D721Med (cell line): ENCODE data around the gene PC.

Experiments
- DNase-seq: peaks from one replicate; pipeline ENCODE4 v3.0.0; 2011; ENCODE audit warnings: low spot score; ENCODE audit not compliant: insufficient read length
- FAIRE-seq: peaks from 2 replicates; lab custom pipeline; 2011; peaks lifted over from hg19 to GRCh38; lab: Jason Lieb, UNC
- TF ChIP-seq, protein P1 (sequence below): IDR thresholded peaks from 2 replicates; pipeline ENCODE4 v1.5.1; 2012; ENCODE audit warnings: mild to moderate bottlenecking, control low read depth; ENCODE audit not compliant: insufficient read depth; ENCODE audit errors: missing control alignments

The PC gene

DNA sequence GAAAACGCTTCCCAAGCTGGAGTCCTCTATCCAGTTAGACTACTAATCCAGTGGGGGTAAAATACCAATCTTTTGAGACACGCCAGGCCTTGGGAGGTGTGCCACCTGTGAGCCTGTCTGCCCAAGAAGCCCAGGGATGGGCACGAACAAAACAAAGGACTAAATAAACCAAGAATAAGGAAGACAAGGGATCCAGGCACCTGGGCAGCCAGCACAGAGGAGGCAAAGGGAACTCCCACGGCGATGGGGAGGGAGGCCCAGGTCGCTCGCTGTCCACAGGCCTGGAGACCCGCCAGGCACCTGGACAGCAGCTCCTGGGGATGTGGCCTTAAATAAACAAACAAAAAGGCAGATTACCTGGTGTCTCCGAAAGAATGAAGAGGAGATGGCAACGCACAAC lies 69.9 kb downstream of the PC start:
- TF ChIP-seq, protein P1, sequence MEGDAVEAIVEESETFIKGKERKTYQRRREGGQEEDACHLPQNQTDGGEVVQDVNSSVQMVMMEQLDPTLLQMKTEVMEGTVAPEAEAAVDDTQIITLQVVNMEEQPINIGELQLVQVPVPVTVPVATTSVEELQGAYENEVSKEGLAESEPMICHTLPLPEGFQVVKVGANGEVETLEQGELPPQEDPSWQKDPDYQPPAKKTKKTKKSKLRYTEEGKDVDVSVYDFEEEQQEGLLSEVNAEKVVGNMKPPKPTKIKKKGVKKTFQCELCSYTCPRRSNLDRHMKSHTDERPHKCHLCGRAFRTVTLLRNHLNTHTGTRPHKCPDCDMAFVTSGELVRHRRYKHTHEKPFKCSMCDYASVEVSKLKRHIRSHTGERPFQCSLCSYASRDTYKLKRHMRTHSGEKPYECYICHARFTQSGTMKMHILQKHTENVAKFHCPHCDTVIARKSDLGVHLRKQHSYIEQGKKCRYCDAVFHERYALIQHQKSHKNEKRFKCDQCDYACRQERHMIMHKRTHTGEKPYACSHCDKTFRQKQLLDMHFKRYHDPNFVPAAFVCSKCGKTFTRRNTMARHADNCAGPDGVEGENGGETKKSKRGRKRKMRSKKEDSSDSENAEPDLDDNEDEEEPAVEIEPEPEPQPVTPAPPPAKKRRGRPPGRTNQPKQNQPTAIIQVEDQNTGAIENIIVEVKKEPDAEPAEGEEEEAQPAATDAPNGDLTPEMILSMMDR = no peak
- FAIRE-seq (no peak), DNase-seq (no peak)

DNA sequence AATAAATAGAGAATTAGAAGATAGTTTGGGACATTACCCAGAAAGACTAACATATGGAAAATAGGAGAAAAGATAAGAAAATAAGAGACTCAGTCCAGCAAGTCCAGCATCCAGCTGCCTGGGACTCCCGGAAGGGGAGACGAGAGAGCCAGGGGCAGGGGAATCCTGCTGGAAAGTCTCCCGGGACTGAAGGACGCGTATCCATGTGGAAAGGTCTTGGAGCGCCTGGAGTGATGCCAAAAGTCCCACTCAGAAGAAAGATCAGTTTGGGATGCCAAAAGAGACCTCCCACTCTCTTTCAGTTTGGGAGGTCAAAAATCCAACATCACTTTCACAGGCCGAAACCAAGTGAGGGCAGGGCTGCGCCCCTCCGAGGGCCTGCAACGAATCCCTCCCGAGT lies 70.7 kb downstream of the PC start:
- DNase-seq (no peak), FAIRE-seq (no peak)
- TF ChIP-seq, protein P1 = no peak

DNA sequence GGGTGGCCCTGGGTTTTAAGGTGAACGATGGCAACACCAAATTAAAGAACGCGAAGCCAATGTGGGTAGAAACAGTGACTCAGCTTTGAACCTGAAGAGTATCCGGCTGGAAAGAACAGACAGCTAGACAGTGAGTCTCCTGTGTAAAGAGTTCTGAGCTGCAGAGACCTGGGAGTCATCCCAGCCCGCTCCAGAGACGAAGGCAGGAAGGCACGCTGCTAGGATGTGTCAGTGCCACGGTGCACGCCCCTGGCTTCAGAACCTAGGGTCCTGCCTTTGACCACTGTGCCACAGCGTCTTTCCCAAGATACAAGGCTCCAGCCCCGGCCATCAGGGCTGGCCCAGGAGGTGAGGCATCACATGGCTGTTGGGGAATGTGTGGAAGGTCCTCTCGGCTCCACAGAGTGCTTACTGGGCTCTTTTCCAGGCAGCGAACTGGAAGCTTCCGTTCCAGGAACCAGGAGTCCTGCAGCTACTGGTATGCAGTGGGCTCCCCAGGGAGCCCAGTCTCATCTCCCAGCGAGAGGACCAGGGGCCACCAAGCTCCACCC lies 71.4 kb downstream of the PC start:
- DNase-seq = no peak
- TF ChIP-seq, protein P1 = no peak
- FAIRE-seq = no peak

DNA sequence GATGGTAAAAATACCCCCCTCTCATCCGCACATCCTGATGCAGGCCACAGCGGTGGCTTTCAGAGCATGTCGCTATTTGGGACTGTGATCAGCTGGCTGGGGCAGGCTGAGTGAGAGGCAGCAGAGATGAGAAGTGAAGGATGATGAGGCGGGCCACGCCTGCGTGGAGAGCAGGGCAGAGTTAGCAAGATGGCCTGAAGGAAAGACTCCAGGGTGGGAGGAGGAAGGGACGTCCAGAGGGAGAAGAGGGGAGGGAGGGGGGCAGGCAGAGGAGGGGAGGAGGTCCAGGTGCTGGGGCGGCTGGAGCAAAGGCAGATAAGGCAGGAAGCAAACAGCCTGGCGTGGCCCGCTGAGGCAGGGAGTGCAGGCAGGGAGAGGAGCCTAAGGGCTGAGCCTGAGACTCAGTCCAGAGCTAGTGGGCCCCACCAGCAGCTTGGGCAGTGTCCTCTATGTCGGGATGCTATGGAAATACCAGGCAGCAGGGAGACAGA lies 72.2 kb downstream of the PC start:
- DNase-seq (no peak), FAIRE-seq (no peak)
- TF ChIP-seq, protein P1 = no peak

DNA sequence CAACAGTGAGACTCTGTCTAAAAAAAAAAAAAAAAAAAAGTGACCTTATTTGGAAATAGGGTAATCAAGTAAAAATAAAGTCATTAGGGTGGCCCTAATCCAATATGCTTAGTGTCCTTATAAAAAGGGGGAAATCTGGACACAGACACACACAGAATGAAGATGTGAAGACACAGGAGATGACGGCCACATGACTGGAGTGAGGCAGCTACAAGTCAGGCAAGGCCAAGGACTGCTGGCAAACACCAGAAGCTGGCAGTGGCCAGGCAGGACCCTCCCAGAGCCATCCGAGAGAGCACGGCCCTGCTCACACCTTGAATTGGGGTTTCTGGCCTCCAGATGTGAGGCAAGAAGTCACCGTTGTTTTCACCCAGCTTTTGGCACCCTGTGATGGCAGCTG lies 72.7 kb downstream of the PC start:
- FAIRE-seq (no peak), DNase-seq (no peak)
- TF ChIP-seq, protein P1 = no peak

DNA sequence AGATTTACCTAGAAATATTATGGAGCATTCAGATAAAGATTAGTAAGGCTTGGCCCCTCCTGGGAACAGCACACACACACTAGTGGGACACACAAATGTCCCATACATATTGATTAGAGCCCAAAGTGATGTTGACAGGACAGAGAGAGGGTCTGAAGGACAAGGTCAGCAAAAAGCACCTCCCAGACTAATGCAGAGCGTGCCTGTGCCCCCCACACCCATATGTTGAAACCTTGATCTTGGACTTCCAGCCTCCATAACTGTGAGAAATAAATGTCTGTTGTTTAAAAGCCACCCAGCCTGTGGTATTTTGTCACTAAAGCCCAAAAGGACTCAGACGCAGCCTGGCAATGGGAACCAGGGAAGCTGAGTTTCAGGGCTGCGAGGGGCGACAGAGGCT lies 73.7 kb downstream of the PC start:
- FAIRE-seq = no peak
- TF ChIP-seq, protein P1 = no peak
- no peak for DNase-seq
